B cell (primary cell): ENCODE results near the gene CRY1. TPM values are rescaled to one million over a fixed set of nuclear protein-coding genes. Genes with fewer than 3 reads are reported as not detected.
A peak's percentile ranks its signal among the peaks of the same experiment; 100 is the strongest.

Experiments
- ATAC-seq: fragments of 200-7000 bp; cut with Tn5 transposase; one replicate; pipeline ENCODE4 v1.10.0; 2021; ENCODE audit warnings: low read depth, mild to moderate bottlenecking, moderate number of reproducible peaks, moderate library complexity
- CTCF ChIA-PET: fragments of 350-600 bp; sonication (Branson Sonifier 250); formaldehyde crosslinking; loops from one replicate; lab custom pipeline; 2021; ENCODE audit warnings: antibody characterized with exemption, inconsistent platforms; lab: Charles Lee
- POLR2A ChIA-PET: fragments of 350-600 bp; sonication (Branson Sonifier 250); formaldehyde crosslinking; loops from one replicate; lab custom pipeline; 2021; ENCODE audit warnings: antibody characterized with exemption; lab: Charles Lee
- DNase-seq: peaks from one replicate; pipeline ENCODE4 v3.0.0; 2013
- H2AFZ ChIP-seq: 2 replicates; pipeline ENCODE4 v1.6.1; 2012; ENCODE audit warnings: mild to moderate bottlenecking, low read depth, low read length; ENCODE audit not compliant: insufficient read depth, poor library complexity, severe bottlenecking
- H3K27ac ChIP-seq, 2 donors: 1 replicate in 1 of 2; 2 replicates in 1 of 2; pipeline ENCODE4 v1.5.1; 2012 to 2013; ENCODE audit warnings: low read length in 2 of 2, mild to moderate bottlenecking in 2 of 2, moderate library complexity in 1 of 2
- H3K27me3 ChIP-seq, 4 experiments: fragments of 200-600 bp in 1 of 4; sonication (generic) in 1 of 4; replicated peaks in 1 of 4; 1 replicate in 2 of 4; 2 replicates in 2 of 4; pipeline versions ENCODE4 v1.6.1 to v1.7.0; 2013 to 2016; ENCODE audit warnings: low read length in 3 of 4, mild to moderate bottlenecking in 2 of 4, mixed read lengths in 1 of 4, moderate library complexity in 1 of 4; ENCODE audit not compliant: insufficient read depth in 4 of 4, control insufficient read depth in 3 of 4; ENCODE audit errors: control extremely low read depth in 1 of 4
- H3K36me3 ChIP-seq, 2 experiments: replicated peaks in 1 of 2; 1 replicate in 1 of 2; 2 replicates in 1 of 2; pipeline versions ENCODE4 v1.6.1 to v1.7.1; 2013; ENCODE audit warnings: low read length in 1 of 2; ENCODE audit not compliant: insufficient read depth in 2 of 2, control insufficient read depth in 1 of 2; ENCODE audit errors: control extremely low read depth in 1 of 2, extremely low read depth in 1 of 2
- H3K4me1 ChIP-seq, 2 donors: fragments of 200-600 bp in 1 of 2; sonication (generic) in 1 of 2; 1 replicate in 1 of 2; 2 replicates in 1 of 2; pipeline versions ENCODE4 v1.5.1 to v1.6.1; 2013 to 2017; ENCODE audit warnings: low read length in 2 of 2; ENCODE audit not compliant: control insufficient read depth in 2 of 2, insufficient read depth in 2 of 2
- H3K4me2 ChIP-seq: replicated peaks from 2 replicates; pipeline ENCODE3; 2012; ENCODE audit warnings: mild to moderate bottlenecking, low read depth, low read length; ENCODE audit not compliant: poor library complexity, severe bottlenecking
- H3K4me3 ChIP-seq, 5 experiments: fragments of 200-600 bp in 1 of 5; sonication (generic) in 1 of 5; 1 replicate in 3 of 5; 2 replicates in 2 of 5; pipeline versions ENCODE4 v1.5.1 to v1.7.0; 2011 to 2016; ENCODE audit warnings: low read length in 4 of 5, mild to moderate bottlenecking in 4 of 5, low read depth in 2 of 5, control low read depth in 1 of 5, moderate library complexity in 1 of 5; ENCODE audit not compliant: insufficient read depth in 1 of 5; ENCODE audit errors: control extremely low read depth in 1 of 5, extremely low read depth in 1 of 5
- H3K79me2 ChIP-seq: fragments of 200-600 bp; sonication (generic); one replicate; pipeline ENCODE4 v1.6.0; 2016; ENCODE audit warnings: low read length; ENCODE audit not compliant: control insufficient read depth, insufficient read depth
- H3K9ac ChIP-seq: fragments of 200-600 bp; sonication (generic); 2 replicates; pipeline ENCODE4 v1.6.1; 2017; ENCODE audit warnings: mild to moderate bottlenecking, low read length, moderate library complexity
- H3K9me3 ChIP-seq, 3 donors: one replicate each; pipeline versions ENCODE4 v1.6.1 to v1.7.1; 2013; ENCODE audit warnings: low read length in 2 of 3; ENCODE audit not compliant: control insufficient read depth in 2 of 3, insufficient read depth in 1 of 3; ENCODE audit errors: control extremely low read depth in 1 of 3
- H4K20me1 ChIP-seq: 2 replicates; pipeline ENCODE4 v1.6.0; 2012; ENCODE audit warnings: mild to moderate bottlenecking, low read length; ENCODE audit not compliant: insufficient read depth, control insufficient read depth, poor library complexity, severe bottlenecking
- H3K27ac Mint-ChIP-seq: one replicate; pipeline ENCODE4 v1.8.0; 2021; ENCODE audit warnings: mixed read lengths
- H3K27me3 Mint-ChIP-seq: one replicate; pipeline ENCODE4 v1.8.0; 2021; ENCODE audit warnings: mixed read lengths
- H3K4me1 Mint-ChIP-seq: one replicate; pipeline ENCODE4 v1.8.0; 2021; ENCODE audit warnings: mixed read lengths
- H3K4me3 Mint-ChIP-seq: one replicate; pipeline ENCODE4 v1.8.0; 2021; ENCODE audit warnings: mixed read lengths
- H3K9me3 Mint-ChIP-seq: one replicate; pipeline ENCODE4 v1.8.0; 2022; ENCODE audit warnings: mixed read lengths; ENCODE audit not compliant: insufficient read depth
- CTCF ChIP-seq: fragments of 200-600 bp; IDR thresholded peaks from one replicate; pipeline ENCODE4 v1.8.0; 2022; ENCODE audit warnings: antibody characterized with exemption, mild to moderate bottlenecking
- EZH2 ChIP-seq: IDR thresholded peaks from 2 replicates; pipeline ENCODE4 v1.6.1; 2012; ENCODE audit warnings: borderline replicate concordance, low read depth, mild to moderate bottlenecking, moderate library complexity, low read length; ENCODE audit not compliant: insufficient read depth, poor library complexity, severe bottlenecking
- WGBS: methylation state at CpG from one replicate; pipeline ENCODE4 v1.1.5; 2013; ENCODE audit warnings: missing lambda C conversion rate; ENCODE audit not compliant: insufficient coverage; 5-methylcytosine and 5-hydroxymethylcytosine counted together
- intact Hi-C: fragments of 100-400 bp; cut with micrococcal nuclease; formaldehyde crosslinking; loops from one replicate; pipeline ENCODE4 v1.10.0; 2022
- polyA plus RNA-seq: library from polyadenylated mRNA; depleted of rRNA; stranded (reverse); fragments of >200 nt; gene quantifications from 2 replicates; pipeline ENCODE4 v1.2.3, GENCODE V29; 2012
- total RNA-seq, 2 donors: library from RNA; stranded (reverse); fragments of 120-200 nt in 1 of 2; gene quantifications; 1 replicate in 1 of 2; 2 replicates in 1 of 2; pipeline versions ENCODE4 v1.2.3 to v1.2.4, GENCODE V29; 2013 to 2022

CRY1 gene
- total and polyA plus RNA-seq, 2 donors (not counting 1 experiment from before 2014, with no cell fraction given) = 2.4 to 8.8 TPM

GRCh38 chr12:106956048-106956578 lies 137.2 kb downstream of the CRY1 start:
- Histone ChIP-seq H3K9ac (peak overlapping the region; percentile 93), H3K4me3 (peak overlapping the region; percentile 67 to 89 (median 88)), H3K36me3 (peaks cover 0 to 6% of the 10 kb centered on the region in 2 experiments), H3K9me3 (no peaks in the 10 kb centered on the region), H3K27ac (peak overlapping the region; percentile 39 to 57), H3K27me3 (no peaks in the 10 kb centered on the region), H4K20me1 (peaks cover 17% of the 10 kb centered on the region), H3K79me2 (peaks cover 21% of the 10 kb centered on the region), H3K4me2 (peak overlapping the region; percentile 92), H2AFZ (peak overlapping the region; percentile 94), H3K4me1 (peaks cover 9 to 12% of the 10 kb centered on the region in 2 donors)
- Mint-ChIP-seq H3K4me3 (peak overlapping the region; percentile 99), H3K27ac (peak overlapping the region; percentile 93), H3K9me3 (no peaks in the 10 kb centered on the region), H3K4me1 (peaks cover 20% of the 10 kb centered on the region), H3K27me3 (no peaks in the 10 kb centered on the region)
- POLR2A ChIA-PET = interaction anchor here (0.6 to 1.4 kb wide), 4 partner anchors 31 to 710 kb away, joined by 3 to 12 read pairs (median 4); partner anchors contain the start of gene MTERF2
- TF ChIP-seq EZH2 (no peak), CTCF (peak; percentile 13)
- ATAC-seq (peak; percentile 22), DNase-seq (no peak)
- WGBS = 1% methylated on average over 30 of the region's 34 CpGs
- CTCF ChIA-PET = interaction anchor here (0.7 to 1.7 kb wide), 4 partner anchors 16 to 598 kb away, joined by 3 to 8 read pairs (median 4); partner anchors contain the start of gene POLR3B
- intact Hi-C loops = loop anchor here (1.0 kb wide), 1 partner anchor 598 kb away; no protein-coding TSS in a partner anchor
